Measurements from ENCODE around the gene SLC46A1.

SLC46A1 gene

DNA sequence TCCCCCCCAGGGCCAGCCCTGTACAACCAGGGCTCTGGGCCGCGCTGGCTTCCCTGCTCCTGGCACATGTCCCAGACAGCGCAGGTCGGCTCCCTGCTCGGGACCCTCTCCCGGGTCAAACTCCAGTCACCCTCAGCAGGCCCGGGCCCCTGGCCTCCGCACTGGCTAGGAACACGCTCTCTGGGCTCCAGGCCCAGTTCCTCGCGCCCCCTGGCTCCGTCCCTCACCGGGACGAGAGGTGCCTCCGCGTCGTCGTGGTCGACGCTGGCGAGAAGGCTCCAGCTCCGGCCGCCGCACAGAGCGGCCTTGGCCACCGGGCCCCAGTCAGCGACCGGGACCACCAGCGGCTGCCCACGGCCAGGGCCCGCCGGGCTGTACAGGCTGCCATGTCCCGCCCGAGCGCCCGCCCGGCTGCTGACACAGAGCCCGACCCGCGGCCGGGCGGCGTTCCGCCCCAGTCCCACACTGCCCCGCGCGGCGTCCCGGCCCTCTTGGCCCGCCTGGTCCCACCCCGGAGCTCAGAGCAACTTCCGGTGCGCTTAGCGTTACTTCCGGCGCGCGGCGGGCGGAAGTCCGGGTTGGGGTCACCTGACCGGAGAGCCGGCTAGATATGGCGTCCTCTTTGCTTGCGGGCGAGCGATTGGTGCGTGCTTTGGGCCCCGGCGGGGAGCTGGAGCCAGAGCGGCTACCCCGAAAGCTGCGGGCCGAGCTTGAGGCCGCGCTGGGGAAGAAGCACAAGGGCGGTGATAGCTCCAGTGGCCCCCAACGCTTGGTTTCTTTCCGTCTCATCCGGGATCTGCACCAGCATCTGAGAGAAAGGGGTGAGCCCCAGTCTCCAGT, 48.7 kb downstream of the SLC46A1 start, which contains the start of gene POLDIP2:
Gene POLDIP2, minus strand, starts transcription at position 467 of the 840 bp plus-strand sequence. Its CDS starts 79 bp downstream, at position 388.
- no peak for DNase-seq (ENCODE audit: low read depth)

- DNase-seq (ENCODE audit: low read depth) = no peak
These were observed 55.7 kb downstream of the SLC46A1 start for GRCh38 chr17:28350271-28350670.

GRCh38 chr17:28348979-28349378, 57.0 kb downstream of the SLC46A1 start:
- DNase-seq (ENCODE audit: low read depth) = no peak

DNA sequence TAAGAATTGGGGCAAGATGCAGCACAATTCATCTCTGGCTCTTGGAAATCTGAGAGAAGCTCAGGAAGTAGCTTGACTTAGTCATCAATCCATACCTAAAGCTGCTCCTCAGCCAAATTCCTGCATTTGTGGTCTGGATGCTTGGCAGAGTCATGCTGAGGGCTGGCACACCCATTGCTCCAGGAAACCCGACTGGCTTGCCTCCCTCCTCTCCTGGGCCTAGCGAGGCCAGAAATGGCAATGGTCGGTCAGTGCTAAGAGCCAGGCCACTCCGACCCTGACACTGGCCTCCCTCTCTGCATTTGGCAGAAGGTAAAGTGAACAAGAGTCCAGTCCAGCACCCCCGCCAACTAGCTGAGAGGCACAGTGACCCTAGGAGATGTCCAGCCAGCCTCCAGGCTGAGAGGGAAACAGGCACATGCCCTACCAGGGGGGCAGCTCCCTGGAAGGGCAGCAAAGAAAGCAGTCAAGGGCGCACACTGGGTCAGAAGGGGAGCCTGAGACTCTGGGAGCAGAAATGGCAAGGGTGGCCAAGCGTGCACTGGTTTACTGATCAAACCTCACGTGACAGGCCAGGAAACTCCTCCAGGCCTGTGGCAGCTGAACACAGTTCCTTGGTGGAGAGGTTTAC, 58.6 kb downstream of the SLC46A1 start:
- peak; percentile 70 for DNase-seq (ENCODE audit: low read depth)

DNA sequence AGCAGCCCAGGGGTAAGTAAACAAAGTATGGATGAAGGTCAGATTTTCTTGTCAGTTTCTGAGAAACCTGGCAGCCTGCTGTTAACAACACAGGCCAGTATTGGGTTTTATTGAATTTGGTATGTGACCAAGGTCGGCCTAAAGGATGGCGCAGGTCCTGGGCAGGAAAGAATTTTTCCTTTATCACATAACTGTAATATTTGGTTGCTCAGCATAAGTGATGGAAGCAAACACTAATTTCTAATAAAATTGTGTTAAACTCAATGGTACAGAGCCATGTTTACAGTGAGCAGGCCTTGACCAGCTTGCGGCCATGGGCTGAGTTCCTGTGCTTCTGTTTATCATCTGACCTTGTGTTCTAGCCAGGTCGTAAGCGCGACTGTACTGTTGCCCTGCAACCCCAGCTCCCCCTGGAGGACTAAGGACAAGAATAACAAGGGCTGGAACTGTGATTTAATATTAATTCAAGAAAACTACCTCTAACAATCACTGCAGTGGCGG, 59.2 kb downstream of the SLC46A1 start:
- DNase-seq (ENCODE audit: low read depth) = no peak

- DNase-seq (ENCODE audit: low read depth) = no peak
These were observed 59.8 kb downstream of the SLC46A1 start for GRCh38 chr17:28346199-28346580.

GRCh38 chr17:28345419-28346198, 60.4 kb downstream of the SLC46A1 start:
- no peak for DNase-seq (ENCODE audit: low read depth)

Measured in HS-27A (cell line).